GM19395 (cell line): ENCODE measurements around the gene CLCN3.
"Not testable (repeated sequence)": the region's sequence is repeated elsewhere in the genome, so short reads cannot be mapped to it uniquely, and the experiment has no call there.

Experiments
- ATAC-seq: cut with Tn5 transposase; IDR thresholded peaks from one replicate; pipeline ENCODE4 v1.9.1; 2021; ENCODE audit warnings: mild to moderate bottlenecking, moderate library complexity; ENCODE audit not compliant: unreplicated experiment

Gene CLCN3

GRCh38 chr4:169766741-169767140 lies 146.4 kb downstream of the CLCN3 start:
- ATAC-seq, result no peak

GRCh38 chr4:169768385-169768784 lies 148.0 kb downstream of the CLCN3 start:
- ATAC-seq, result no peak

GRCh38 chr4:169770416-169770815 lies 150.0 kb downstream of the CLCN3 start:
- ATAC-seq, result no peak

GRCh38 chr4:169771556-169772080 lies 151.2 kb downstream of the CLCN3 start:
- ATAC-seq, result not testable (repeated sequence)
